Activated CD8-positive, alpha-beta memory T cell treated with anti-CD3 and anti-CD28 coated beads for 36 hours (primary cell): Measurements from ENCODE around the gene C20orf96. TPM values are rescaled to one million over a fixed set of nuclear protein-coding genes. Genes with fewer than 3 reads are reported as not detected.

Source experiments
- CTCF ChIA-PET: fragments of 350-600 bp; sonication (Branson Sonifier 250); formaldehyde crosslinking; loops from one replicate; lab custom pipeline; 2021; ENCODE audit warnings: antibody characterized with exemption; lab: Charles Lee
- POLR2A ChIA-PET: fragments of 350-600 bp; sonication (Branson Sonifier 250); formaldehyde crosslinking; loops from one replicate; lab custom pipeline; 2021; ENCODE audit warnings: antibody characterized with exemption; lab: Charles Lee
- total RNA-seq, 2 experiments: library from RNA; stranded (reverse); gene quantifications; one replicate each; pipeline ENCODE4 v1.2.3, GENCODE V29; 2021

The C20orf96 gene
- total RNA-seq, 2 experiments from 2014 or later, result 4.9 to 5.6 TPM

DNA sequence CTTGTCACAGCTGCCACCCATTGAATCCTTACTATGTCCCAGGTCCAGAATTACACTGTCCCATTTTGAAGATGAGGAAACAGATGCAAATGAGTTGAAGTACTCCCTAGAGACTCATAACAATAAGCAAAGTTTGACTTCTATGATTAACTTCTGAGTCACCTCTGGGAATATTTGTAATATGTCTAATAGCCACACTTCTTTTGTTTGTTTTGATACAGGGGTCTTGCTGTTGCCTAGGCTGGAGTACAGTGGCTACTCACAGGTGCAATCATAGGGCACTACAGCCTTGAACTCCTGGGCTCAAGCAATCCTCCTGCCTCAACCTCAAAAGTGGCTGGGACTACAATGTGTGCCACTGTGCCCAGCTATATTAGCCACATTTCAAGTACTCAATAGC lies 23.4 kb upstream of the C20orf96 start:
- CTCF ChIA-PET, result no interaction called here
- POLR2A ChIA-PET, result no interaction called here

DNA sequence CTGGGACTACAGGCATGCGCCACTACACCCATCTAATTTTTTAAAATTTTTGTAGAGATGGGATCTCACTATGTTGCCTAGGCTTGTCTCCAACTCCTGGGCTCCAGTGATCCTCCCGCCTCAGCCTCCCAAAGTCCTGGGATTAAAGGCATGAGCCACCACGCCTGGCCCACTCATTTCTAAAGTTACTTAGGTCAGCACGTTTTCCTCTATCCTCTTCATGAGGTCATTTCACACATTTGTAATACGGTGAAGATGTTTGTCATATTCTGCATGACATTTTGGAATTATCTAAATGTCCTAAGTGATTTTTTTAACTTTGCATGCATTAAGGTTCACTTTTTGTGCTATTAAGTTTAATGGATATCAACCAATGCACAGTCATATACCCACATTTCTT lies 22.9 kb upstream of the C20orf96 start:
- ChIA-PET CTCF (no interaction called here), POLR2A (no interaction called here)

DNA sequence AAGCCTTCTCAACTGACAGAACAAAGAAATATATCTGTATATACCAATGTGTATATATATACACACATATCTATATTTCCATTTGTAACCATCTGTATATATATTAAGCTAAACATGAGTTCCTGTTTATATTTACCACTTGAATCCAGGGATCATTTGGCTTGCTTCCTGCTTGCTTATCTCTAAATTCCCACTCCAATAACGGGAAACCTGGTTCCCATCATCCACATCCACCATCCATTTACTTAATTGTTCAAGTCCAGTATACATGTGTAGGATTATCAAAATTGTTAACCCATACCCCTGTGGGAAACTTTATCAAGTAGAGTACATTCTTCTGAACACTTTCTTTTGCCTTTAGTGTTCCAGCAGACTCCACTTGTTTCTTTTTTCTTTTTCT lies 22.3 kb upstream of the C20orf96 start:
- POLR2A ChIA-PET, result no interaction called here
- CTCF ChIA-PET, result no interaction called here

DNA sequence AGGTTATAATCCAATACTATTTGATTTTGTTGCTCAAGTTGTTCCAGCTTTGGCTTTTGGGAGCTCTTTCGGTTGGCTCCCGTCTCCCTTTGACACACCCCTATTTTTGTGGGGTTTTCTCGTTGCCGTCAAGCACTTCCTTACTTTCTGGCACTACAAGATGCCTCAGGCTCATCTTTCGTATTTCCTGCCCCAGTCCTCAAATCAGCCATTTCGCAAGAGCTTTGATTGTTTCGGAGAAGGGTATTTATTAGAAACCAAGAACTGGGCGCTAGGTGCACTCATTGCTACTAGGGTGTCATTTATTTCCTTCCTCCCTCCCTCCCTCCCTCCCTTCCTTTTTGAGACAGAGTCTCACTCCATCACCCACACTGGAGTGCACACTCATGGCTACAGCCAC lies 21.5 kb upstream of the C20orf96 start:
- ChIA-PET CTCF (interaction anchor here (1.4 kb wide), 1 partner anchor 11 kb away, joined by 4 read pairs; no protein-coding TSS in a partner anchor), POLR2A (interaction anchor here (0.6 kb wide), 1 partner anchor 14 kb away, joined by 4 read pairs; no protein-coding TSS in a partner anchor)

DNA sequence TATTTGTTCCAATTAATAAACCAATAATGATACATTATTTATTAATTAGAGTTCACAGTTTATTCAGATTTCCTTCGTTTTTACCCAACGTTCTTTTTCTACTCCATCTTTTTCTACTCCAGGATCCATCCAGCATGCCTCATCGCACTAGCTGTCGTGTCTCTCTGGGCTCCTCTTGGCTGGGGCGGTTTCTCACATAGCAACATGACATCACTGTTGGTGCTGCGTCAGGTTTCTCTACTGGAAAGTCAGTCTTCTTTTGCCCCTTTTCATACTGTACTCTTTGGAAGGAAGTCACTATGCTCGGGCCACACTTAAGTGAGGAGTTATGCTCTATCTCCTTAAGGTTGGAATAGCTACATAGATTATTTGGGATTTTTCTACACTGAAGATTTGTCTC lies 21.1 kb upstream of the C20orf96 start:
- CTCF ChIA-PET, result interaction anchor here (1.4 kb wide), 1 partner anchor 11 kb away, joined by 4 read pairs; no protein-coding TSS in a partner anchor
- POLR2A ChIA-PET, result no interaction called here

DNA sequence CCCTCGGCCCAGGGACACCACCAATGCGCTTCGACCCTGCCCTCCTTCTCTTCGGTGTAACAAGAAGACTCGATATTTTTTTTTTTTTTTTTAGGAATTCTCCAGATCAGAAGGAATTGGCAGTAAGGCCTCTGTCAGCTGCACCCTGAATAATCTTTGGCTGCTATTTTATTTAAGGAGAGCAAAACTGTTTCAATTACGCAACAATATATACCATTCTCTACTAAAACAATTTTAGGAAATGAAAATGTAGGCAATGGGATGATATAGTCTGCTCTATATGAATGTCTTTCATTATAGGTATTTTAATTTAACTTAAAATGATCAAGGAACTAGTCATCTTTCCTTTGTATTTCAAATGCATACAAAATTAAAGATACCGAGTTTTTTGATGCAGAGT lies 20.1 kb upstream of the C20orf96 start:
- POLR2A ChIA-PET, result no interaction called here
- CTCF ChIA-PET, result no interaction called here

DNA sequence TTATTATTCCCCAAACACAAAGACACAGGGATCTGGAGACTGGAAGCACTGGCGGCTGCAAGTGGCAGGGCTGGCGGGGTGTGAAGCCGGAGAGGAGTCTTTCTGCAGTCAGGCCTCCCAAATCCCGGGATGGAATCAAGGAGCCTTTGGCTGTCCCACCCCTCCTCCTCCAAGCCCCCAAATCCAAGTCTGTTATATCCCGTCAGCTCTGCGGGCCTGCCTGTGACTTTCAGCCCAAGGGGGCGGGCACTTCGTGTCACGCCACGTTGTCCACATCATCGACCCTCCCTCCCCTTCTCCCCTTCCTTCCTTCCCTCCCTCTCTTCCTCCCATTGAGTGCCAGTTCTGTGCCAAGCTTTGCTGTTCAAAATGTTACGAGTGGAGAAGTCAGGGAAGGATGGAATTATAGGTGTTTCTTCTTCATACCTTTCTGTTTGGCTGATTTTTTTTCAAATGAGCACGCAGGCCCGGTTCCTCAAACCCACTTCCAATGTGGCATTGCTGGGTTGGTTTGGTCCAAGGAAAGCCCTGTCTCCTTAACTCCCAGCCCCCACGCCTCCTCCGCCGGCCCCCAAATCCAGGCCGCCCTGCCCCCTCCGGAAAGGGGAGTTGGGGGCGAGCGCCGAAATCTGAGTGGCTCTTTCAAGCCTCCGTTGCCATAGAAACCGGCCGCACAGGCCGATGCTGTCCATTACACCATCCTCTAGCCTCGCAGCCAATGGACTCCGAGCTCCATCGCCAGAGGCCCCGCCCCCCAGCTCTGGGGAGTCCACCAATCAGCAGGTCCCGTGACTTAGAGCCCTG lies 19.5 kb upstream of the C20orf96 start:
- POLR2A ChIA-PET, result no interaction called here
- CTCF ChIA-PET, result interaction anchor here (0.8 kb wide), 1 partner anchor 19 kb away, joined by 4 read pairs; no protein-coding TSS in a partner anchor

DNA sequence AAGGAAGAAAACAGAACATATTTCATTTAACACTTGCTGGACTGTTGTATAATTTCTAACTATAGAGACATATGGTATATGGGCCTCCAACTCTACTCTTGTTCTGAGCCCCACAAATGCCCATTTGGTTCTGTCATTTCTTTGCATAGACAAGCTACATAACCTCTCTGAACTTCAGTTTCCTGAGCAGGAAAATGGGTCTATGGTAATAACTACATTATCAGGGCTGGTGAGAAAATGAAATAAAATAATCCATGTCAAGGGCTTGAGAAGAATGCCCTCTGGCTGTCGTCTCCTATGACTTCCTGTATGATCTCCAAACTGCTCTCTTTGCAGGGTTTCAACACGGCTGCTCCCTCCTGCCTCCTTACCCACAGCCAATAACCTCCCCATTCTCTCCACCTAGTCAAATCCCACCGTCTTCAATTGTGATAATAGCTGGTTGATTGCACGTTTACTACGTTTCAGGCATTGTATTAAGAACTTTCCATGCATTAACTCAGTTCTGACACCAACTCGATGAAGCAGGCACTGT lies 18.8 kb upstream of the C20orf96 start:
- ChIA-PET CTCF (interaction anchor here (0.8 kb wide), 1 partner anchor 19 kb away, joined by 4 read pairs; no protein-coding TSS in a partner anchor), POLR2A (no interaction called here)

DNA sequence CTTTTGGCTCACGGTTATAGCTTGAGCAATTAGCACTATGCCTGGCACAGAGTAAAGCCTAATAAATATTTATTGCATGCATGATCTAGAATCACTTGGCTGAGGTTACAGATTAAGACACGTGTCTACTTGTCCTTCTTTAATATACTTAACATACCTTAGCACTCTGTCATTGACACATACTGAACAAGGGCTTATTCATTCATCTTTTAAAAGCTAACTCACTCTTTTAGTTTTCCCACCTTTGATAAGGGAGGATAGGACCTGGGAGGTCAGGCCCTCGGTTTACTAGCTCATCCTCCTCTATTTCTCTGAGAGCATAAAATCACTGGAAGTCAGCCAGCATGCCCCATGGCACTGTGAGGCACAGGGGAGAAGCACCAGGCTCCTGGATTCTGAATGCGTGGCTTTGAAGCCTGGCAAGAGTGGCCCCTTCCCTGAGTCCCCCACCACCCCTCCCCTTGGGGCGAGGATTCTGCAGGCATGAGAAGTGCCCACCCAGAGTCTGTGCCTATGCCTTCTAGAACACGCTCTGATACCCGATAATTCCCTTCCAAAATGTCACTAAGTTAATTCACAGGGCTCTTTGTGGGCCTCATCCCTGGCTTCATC lies 18.0 kb upstream of the C20orf96 start:
- POLR2A ChIA-PET, result no interaction called here
- CTCF ChIA-PET, result no interaction called here

DNA sequence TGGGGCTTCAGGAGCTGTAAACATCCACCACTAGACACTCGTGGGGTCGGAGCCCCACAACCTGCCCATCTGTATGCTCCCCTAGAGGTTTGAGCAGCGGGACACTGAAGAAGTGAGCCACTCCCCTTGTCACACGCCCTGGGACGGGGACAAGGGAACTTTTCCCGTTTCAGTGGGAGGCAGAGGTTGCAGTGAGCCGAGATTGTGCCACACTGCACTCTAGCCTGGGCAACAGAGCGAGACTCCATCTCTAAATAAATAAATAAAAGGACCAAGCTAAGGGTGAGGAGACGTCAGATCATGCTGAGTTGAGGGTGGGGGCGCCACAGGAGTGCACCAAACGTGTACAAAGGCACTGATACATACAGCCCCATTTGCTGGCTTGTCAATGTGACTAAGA lies 15.2 kb upstream of the C20orf96 start:
- ChIA-PET POLR2A (no interaction called here), CTCF (no interaction called here)

DNA sequence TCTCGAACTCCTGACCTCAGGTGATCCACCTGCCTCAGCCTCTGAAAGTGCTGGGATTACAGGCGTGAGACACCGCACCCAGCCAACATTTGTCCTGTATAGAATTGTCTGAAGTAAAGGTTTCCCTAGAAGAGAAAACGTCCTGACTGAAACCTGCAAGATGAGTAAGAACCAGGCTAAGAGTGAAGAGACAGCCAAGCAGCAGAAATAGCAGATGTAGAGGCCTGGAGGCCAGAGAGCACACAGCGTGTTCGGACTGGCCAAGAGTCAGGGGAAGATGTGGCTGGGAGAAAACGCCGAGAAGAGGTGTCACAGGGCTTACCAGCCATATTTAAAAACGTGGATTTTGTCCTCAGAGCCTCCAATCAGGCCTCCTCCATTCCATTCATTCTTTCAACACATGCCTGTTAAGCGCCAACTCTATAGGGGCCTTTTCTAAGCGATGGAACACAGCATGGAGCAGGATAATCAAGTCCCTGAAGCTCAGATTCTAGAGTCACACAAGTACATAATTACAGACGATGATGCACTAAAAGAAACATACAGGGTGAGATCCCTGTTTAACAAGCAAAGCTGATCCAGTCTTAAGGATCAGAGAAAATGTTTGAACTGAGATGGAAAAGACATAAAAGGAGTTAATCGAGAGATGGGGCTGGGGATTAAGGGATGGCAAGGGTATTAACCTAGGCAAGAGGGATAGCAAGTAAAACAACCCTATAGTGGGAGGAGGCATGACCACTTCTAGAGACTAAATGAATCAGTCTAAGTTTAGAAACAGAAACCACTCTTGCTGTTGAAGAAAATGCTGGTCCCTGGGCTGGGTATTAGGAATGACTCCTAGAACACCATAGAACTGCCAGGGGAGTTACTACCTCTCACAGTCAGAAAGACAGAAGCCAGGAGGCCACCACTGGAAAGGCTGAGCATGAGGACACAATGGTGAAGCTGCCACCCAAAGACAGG lies 11.6 kb upstream of the C20orf96 start:
- POLR2A ChIA-PET, result interaction anchor here (1.4 to 1.5 kb wide), 2 partner anchors 22 to 24 kb away, joined by 3 to 4 read pairs; no protein-coding TSS in a partner anchor

DNA sequence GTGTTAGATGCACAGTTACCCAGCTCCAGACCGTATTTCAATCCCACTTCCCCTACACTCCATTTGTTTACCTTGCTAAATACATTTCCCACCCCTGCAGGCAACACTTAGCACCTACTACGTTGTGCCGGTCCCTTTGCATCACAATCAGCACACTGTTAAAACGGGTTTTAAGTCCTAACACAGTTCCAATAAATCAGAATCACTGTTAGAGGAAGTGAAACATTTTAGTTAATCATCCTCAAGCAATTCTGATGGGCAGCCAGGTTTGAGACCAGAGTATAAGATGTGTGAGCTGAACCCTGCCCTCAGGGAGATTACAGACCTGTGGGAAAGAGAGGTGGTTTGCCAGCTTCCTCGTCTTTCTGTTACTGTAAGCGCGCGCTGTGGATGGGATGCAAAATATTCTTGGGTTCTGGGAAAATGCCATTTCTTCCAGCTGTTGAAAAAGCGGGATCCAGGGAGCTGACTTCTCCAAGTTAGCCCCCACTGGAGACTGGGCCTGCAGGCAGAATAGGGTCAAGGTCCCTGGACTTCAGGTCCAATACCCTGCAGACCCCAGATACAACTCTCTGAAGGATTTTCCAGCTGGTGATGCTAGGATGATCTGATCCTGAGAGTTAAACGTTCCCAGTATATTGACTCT lies 9.9 kb upstream of the C20orf96 start:
- ChIA-PET CTCF (interaction anchor here (1.1 to 3.1 kb wide), 4 partner anchors 11 to 30 kb away, joined by 3 to 14 read pairs (median 4); no protein-coding TSS in a partner anchor), POLR2A (no interaction called here)

More for the DNA sequence above, 11.6 kb upstream of the C20orf96 start:
- CTCF ChIA-PET, result interaction anchor here (1.5 to 1.6 kb wide), 2 partner anchors 10 to 22 kb away, joined by 3 to 4 read pairs; no protein-coding TSS in a partner anchor

DNA sequence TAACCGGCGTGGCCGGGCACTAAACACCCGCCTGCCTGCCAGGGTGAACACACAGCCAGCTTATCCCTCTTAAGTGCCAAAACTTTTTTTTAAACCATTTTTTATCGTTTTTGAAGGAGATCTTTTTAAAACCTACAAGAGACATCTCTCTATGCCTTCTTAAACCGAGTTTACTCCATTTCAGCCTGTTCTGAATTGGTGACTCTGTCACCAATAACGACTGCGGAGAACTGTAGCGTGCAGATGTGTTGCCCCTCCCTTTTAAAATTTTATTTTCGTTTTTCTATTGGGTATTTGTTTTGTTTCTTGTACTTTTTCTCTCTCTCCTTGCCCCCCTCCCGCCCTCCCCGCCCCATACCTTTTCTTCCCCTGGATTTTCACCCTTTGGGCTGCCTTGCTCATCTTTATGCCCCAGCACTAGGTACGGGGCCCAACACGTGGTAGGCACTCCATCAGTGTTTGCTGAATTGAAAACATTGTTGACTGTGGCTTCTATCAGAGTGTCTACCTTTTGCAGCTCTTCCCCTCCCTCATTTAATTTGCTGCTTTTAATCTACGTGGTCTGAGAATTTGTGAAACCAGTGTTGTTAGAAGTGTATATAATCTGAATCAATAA lies 8.3 kb upstream of the C20orf96 start:
- ChIA-PET POLR2A (interaction anchor here (0.8 to 2.9 kb wide), 4 partner anchors 25 to 31 kb away, joined by 3 to 19 read pairs (median 4); partner anchors contain the start of gene SOX12), CTCF (interaction anchor here (1.4 to 3.1 kb wide), 3 partner anchors 26 to 33 kb away, joined by 3 to 15 read pairs (median 14); partner anchors contain the start of gene SOX12)

DNA sequence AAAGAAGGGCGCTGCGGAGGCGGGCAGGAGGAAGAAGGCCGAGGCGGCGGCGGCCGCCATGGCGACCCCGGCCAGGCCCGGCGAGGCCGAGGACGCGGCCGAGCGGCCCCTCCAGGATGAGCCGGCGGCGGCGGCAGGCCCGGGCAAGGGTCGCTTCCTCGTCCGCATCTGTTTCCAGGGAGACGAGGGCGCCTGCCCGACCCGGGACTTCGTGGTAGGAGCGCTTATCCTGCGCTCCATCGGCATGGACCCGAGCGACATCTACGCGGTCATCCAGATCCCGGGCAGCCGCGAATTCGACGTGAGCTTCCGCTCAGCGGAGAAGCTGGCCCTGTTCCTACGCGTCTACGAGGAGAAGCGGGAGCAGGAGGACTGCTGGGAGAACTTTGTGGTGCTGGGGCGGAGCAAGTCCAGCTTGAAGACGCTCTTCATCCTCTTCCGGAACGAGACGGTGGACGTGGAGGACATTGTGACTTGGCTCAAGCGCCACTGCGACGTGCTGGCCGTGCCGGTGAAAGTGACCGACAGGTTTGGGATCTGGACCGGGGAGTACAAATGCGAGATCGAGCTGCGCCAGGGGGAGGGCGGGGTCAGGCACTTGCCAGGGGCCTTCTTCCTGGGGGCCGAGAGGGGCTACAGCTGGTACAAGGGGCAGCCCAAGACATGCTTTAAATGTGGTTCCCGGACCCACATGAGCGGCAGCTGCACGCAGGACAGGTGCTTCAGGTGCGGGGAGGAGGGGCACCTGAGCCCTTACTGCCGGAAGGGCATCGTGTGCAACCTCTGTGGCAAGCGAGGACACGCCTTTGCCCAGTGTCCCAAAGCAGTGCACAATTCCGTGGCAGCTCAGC lies 7.6 kb upstream of the C20orf96 start:
- ChIA-PET CTCF (interaction anchor here (1.4 to 3.1 kb wide), 3 partner anchors 26 to 32 kb away, joined by 3 to 15 read pairs (median 14); partner anchors contain the start of gene SOX12), POLR2A (interaction anchor here (0.5 to 2.9 kb wide), 4 partner anchors 14 to 32 kb away, joined by 3 to 19 read pairs (median 4); partner anchors contain the start of gene SOX12)

DNA sequence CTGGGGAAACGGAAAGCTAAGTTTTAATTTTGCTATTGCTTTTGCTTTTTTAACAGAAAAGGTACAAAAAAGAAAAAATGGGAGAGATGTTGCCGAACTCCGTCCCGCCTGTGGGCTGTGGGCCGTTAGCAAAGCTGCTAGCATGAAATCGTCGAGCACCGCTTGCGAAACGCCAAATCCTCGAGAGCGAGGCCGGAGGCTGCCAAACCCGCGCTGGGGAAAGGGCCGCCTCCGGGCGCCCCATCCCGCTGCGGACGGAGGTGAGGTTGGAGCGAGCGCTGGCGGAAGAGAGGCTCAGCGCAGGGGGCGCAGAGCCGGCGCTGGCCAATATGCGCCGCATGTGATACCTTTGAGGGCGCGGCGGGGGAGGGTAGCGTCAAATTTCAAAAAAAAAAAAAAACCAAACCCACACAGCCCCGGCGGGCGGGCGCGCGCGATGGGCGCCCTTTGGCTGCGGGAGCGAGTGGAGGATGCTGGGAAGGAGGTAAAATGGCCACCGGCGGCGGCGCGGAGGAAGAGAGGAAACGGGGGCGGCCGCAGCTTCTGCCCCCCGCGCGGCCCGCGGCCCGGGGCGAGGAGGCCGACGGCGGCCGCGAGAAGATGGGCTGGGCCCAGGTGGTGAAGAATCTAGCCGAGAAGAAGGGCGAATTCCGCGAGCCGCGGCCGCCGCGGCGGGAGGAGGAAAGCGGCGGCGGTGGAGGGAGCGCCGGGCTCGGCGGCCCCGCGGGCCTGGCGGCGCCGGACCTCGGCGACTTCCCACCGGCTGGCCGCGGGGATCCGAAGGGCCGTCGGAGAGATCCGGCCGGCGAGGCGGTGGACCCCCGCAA lies 6.8 kb upstream of the C20orf96 start, which contains the start of gene ZCCHC3:
Gene ZCCHC3, plus strand, starts transcription at position 473 of the 827 bp plus-strand sequence. Its CDS starts 17 bp downstream, at position 490.
- CTCF ChIA-PET, result interaction anchor here (0.8 to 3.1 kb wide), 4 partner anchors 27 to 208 kb away, joined by 3 to 15 read pairs (median 10); partner anchors contain the start of gene SOX12
- POLR2A ChIA-PET, result interaction anchor here (0.5 to 2.9 kb wide), 4 partner anchors 15 to 33 kb away, joined by 3 to 19 read pairs (median 4); partner anchors contain the start of gene SOX12
